NCI-H226 (cell line): Measurements from ENCODE around the gene ZFP64.
"Not testable (repeated sequence)": the region's sequence is repeated elsewhere in the genome, so short reads cannot be mapped to it uniquely, and the experiment has no call there.

Source experiments
- DNase-seq: peaks from one replicate; pipeline ENCODE4 v3.0.0-alpha.2; 2015

Gene ZFP64

DNA sequence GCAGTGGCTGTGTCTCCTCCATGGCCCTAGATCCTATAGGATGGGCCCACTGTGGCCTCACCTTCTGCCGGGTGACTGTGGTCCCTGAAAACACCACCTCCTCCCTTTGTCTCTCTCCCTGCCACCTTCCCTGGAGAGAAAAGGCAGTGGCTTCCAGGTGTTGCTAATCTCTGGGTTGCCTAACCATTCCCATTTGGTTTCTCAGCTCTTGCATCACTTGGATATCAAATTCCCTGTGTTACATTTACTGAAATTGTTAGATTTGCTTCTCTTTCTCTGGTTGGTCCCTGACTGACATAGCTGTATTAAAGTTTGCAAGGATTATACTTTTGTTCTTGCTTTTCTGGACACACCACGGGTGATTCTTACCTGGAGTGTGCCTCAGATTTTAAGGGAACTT, 9.3 kb upstream of the ZFP64 start:
- DNase-seq, result no peak

DNA sequence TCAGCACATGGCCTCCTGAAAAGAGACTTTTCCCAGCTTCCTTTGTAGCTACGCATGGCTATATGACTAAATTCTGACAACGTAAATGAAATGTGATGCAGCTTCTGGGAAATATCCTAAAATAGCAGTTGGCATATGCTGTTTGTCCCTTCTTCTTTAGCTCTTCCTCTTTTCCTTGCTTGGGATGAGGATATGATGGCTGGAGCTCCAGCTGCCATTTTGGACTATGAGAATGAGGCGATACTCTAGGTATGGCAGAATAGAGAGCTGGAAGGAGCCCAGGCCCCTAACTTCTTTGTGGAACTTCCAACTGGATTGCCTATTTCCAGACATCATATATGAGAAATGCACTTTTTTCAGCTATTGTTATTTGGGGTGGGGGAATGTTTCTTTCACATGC, 5.3 kb upstream of the ZFP64 start:
- no peak for DNase-seq

DNA sequence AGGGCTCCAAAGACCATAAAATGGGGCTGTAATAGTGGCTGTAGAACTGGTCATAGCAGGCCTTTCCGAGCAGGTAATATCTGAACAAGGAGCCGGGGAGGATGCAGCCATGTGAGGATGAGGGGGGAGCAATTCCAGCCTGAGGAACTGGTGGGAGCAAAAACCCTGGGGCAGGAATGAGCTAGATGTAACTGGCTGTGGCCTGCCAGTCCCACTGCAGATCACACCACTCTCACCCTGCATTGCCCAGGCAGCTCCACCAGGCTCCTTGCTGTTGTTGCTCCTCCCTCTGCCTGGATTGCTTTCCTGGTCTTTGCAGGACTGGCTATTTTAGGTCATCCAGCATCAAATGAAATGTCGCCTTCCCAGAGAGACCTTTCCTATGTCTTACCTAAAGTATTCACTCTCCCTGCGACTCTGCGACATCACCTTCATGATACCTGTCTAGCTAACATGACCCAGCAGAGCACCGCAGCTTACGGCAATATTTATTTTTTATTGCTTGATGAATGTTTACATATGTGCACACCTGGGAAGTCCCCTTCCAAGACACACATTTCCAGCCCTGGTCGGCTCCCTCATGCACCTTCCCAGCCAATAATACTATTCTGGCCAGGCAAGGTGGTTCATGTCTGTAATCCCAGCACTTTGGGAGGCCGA, 2.4 kb upstream of the ZFP64 start:
- DNase-seq, result no peak

DNA sequence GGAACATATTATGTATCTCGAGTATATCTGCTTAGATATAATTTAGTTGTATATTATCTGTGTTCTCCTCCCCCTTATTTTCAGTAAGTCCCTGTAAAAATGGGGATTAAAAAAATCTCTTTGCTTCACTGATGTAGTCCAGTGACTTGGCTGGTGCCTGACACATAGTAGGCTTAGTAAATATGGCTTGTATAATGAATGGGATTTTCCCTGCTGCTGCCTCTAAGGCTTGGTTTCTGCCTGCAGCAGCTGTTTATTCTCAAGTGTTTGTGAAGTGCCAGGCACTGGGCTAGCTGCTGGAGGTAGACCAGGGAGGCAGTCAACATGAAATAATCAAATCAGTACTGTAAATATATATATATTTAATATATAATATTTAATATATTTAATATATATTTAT, 1.6 kb upstream of the ZFP64 start:
- DNase-seq, result no peak

DNA sequence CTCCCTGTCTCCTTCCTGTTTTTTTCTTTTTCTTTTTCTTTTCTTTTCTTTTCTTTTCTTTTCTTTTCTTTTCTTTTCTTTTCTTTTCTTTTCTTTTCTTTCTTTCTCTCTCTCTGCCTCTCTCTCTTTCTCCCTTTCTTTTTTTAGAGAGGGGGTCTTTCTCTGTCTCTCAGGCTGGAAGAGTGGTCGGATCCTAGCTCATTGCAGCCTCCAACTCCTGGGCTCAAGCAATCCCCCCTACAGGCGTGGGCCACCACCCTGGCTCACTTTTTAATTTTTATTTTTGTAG, 1.1 kb upstream of the ZFP64 start:
- not testable (repeated sequence) for DNase-seq

DNA sequence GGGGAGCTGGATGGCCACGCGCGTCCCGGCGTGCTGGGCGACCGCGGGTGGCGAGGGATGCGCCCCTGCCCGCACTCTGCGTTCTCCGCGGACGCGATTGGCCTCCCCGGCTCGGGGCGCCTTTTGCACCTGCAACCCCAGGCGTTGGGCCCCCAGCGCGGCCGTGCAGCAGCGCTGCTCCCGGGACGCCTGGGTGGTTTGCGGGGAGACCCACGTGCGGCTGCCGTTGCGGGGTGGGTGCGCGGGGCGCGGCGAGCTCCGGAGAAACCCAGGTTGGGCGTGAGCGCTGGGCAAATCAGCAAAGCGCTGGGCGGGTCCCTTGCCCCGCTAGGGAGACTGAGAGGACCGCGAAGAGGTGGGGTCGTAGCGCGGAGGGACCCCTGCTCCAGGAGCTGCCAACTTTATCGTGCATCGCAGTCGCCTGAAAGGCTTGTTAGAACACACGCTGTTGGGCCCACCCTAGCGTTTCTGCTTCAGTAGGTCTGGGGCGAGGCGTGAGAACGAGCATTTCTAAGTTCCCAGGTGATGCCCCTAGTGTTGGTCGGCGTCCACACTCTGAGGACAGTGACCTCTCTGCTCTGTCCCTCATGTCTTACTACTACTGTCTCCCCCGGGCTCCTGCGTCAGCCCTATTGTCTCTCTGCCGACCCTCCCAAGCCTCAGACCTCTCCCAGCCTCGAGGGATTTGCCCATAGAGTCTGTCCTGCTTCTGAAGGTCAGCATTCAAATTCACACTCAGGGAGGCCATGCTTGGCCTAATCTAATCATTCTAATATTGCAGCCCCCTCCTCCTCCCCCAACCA, 538 bp upstream of the ZFP64 start:
- DNase-seq, result peak; percentile 9

DNA sequence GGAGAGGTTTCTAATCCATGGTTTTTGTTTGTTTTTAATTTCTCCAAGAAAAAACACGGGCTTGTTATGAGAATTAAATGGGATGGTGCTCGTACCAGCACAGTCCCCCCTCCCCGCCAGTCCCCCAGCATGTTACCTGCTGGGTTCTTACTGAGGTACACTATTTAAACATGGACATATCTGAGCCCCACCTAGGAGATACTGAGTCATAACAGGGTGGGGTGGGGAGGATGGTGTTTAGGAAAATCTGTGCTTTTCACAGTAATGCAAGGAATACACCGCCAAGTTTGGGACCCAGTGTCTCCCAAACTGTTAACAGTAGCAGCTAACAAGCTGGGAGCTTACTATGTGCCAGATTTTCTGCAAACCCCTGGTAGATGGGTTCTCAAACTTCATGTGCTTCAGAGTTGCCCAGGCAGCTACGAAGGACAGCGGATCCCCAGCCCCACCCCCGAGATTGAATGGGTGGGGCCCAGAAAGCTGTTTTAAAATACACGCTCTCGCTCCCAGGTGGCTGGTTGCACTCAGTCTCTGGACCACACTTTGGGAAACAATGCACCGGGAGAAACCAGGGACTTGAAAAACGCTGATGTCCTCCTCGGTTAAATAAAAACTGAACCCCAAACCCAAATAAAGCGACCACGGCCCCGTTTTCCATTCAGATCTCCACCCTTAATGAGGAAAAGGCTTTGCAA, 995 bp downstream of the ZFP64 start:
- peak; percentile 9 for DNase-seq

DNA sequence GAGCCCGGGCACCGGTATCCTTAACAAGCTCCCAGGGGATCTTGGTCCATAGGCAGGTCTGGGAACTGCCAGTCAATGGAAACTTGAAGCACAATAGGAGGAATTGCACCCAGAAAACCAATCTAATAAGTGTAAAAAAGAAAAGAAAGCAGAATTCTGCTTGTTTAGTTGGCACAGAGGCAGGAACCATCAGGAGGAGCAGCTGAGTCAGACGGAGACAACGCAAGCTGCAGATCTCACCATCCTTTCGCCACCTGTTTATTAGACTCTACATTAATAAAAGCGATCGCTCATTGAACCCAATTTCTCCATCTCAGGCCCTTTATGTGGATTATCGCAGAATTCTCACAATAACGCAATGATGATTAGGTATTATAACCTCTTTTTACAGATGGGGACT, 9.8 kb downstream of the ZFP64 start:
- DNase-seq, result no peak

DNA sequence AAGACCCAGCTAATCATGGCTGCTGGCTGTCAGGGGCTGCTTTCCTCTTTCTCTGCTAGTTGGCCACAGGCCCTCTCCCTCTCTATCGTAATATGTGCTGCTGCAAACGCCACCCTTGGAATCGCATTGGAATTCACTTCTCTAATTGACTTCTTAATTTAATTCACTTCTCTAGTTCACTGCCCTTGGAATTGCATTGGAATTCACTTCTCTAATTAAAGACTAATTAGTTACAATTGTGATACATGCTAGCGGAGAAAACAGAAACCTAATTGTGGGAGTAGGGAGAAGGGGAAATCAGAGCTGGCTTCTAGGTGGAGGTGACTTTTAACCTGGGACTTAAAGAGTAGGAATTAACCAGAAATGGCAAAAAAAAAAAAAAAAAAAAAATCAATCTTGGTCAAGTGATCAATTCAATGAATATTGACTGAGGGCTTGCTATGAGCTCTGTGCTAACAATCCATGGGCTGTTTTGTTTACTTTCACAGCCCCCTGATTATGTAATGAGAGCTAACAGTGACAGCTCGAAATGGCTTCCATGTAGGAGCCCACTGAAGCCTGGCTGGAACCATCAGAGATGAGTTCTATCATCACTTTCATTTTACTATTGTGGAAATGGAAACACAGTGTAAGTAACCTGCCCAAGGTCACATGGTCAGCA, 11.3 kb downstream of the ZFP64 start:
- DNase-seq, result no peak

DNA sequence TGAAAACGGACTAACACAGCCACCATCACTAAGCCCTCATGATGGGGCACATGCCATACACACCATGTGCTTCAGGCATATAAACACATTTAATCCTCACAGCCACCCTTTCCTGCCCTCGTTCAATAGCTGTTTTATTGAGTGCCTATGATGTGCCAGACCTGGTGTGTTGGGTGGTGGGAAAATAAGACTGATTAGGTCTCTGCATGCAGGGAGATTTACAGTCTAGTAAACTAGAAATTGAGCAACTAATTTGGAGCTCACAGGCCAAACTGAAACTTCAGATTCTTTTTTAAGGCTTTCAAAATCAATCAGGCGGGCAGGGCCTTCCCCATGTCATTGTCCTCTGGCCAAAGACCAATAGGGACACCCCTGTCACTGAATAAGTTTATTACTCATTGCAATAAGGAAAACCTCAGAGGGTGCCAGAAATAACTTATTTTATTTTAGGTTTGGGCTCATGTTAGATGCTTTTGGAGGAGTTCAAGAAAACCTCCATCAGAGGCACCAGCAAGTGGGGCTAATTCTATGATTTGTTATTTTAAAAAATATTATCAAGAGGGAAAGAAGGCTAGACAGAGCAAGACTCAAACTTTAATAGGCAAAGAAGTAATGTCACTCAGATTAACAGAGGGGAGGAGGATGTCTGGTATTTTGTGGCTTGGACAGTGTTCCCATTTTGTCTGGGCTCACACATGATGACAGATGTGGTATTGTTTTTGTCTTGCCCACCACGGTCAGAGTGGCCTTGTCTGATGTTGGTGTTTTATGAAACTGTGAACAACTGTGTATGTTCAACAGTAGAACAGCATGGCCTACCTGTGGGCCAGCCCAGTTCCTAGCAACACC, 12.0 kb downstream of the ZFP64 start:
- DNase-seq, result no peak

DNA sequence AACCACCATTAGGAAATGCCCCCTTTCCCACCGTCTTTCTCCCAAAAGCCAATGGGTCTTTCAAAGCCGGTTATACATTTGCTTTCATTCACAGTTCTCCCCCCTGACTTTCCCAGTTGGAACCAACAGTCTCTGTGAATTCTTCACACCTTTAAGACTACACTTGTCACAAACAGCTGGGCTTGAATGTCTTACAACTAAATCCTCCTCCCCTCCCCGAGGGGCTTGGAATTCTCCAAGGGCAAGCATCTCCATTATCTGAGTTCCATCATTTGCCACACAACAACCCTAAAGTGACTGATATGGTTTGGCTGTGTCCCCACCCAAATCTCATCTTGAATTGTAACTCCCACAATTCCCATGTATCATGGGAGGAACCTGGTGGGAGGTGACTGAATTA, 12.9 kb downstream of the ZFP64 start:
- no peak for DNase-seq

DNA sequence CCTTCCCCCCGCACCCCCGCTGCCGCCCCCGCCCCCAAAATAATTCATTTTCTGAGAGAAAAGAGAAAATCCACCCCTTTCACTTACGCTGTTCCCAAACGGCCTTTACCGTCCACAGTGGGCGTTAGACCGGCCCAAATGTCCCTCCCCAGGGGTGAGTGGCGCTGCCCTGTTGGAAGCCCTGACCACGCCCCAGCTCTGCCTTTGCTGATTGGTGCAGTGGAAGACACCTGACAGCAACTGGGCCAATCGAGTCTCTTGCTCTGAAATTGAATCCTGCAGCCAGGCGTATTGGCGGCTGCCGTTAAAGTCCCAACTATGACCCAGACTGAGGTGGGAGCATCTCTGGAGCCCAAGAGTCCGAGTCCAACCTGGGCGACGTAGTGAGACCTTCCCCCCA, 15.7 kb downstream of the ZFP64 start:
- DNase-seq, result no peak

DNA sequence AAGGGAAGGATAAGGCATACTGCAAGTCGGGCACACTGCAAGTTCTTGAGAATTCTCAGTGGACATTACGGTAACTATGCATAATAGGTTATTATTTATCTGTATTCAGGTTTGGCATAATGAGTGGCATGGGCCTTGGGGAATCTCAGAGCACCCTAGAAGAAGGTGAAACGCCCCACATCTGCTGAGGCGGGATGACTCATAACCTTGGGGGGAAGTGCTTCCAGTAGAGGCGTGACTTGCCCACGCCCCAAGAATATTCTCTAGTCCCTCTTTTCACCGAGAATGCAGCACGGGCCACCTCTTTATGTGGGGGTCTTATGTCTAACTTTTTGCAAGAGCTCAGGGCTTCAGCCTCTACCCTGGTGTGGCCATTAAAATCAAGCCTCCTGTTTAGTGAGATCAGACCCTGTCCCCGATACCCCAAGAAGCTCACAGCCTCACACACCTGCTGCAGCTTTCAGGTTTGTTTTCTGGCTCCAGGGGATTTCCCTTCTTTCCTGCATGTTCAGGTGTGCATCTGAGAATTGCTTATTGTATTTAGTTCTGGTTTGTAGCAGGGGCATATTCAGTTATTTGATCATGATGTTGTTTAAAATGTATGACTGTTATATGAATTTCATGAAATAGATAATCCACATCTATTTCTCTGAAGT, 19.1 kb downstream of the ZFP64 start:
- no peak for DNase-seq

DNA sequence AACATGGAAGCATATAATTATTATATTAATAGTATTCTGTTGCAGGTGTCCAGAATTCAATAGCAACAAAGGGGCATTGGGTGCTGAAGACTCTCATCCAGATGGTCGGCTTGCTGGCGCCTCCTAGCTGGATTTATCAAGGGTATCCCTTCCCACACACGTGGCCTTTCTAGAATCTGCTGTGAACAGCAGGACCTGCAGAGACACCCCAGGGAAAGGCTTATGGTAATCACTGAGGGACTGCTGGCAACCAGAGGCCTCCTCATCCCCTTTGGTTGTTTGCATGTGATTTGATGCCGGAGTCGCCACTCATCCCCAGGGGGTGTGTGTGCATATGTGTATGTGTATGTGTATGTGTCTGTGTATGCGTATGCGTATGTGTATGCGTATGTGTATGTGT, 20.6 kb downstream of the ZFP64 start:
- no peak for DNase-seq

DNA sequence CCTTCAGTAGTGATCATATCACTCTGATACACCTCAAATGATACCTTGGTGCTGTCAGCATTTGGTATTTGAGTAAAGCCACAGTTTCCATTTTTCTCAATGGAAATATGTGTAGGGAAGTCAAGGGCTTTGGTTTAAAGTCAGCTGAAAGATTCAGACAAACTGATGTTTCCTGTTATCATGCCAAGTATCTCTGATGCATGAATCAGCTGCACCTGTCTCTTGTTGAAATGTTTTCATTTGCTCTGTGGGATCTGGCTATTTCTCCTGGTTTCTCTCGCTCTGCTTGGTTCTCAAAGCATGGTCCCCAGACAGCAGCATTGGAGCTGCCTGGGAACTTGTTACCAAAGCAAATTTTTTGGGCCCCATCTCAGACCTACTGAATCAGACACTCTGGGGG, 23.5 kb downstream of the ZFP64 start:
- no peak for DNase-seq

DNA sequence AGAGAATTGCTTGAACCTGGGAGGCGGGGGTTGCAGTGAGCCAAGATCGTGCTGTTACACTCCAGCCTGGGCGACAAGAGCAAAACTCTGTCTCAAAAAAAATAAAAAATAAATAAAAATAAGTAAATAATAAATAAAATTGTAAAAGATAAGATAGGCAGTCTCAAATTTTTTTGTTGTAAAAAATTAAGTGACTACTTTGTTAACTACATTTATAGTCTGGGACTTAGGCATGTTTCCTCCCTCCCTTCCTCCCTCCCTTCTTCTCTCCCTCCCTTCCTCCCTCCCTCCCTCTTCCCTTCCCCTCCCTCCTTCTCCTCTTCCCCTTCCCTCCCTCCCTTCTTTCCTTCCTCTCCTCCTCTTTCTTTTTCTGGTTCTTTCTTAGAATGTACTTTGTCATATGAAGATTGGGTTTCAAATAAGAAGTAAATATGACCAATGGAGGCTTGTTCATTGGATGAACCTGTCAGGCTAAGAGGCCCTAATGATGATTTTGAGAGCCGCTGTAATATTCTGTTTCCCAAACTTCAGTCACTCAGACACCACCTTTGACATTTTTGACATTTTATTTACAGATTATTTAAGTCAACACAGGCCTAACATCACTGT, 24.2 kb downstream of the ZFP64 start:
- DNase-seq, result no peak

DNA sequence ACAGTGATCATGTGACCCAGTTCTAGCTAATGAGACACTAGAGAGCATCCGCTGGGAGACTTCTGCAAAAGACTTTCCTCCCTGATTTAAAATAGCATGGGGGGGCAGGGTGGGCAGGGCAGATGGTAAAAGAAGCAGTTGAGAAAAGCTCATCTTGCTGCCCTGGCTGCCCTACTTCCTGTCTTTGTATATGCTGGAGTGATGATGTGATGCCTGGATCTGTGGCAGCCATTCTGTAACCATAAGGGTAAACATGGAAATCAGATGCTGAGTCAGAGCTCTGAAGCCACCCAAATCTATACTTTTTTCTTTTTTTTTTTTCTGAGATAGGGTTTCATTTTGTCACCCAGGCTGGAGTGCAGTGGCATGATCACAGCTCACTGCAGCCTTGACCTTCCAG, 25.4 kb downstream of the ZFP64 start:
- DNase-seq, result no peak

DNA sequence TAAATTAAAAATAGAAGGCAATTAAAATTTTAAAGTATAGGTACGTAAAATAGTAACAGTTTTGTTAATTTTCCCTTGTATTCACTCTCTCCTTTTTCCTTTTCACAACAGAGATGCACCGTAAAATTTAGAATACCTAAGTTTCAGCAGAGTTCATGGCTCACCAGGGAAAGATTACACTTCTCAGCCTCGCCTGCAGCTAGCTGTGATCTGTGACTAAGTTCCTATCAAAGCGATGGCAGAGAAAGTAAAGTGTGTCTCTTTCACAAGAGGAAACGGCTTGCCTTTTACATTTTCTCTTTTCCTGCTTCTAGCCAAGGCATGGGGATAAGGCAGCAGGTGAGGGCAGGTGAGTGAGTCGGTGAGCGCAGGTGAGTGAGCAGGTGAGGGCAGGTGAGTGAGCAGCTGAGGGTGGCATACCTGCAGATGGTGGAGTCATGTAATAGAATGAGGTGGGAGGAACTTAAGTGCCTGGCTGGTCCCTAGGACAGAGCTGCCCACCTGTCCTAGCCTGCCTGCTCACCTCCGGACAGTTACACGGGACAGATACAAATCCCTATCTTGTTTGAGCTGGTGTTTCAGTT, 30.9 kb downstream of the ZFP64 start:
- no peak for DNase-seq

DNA sequence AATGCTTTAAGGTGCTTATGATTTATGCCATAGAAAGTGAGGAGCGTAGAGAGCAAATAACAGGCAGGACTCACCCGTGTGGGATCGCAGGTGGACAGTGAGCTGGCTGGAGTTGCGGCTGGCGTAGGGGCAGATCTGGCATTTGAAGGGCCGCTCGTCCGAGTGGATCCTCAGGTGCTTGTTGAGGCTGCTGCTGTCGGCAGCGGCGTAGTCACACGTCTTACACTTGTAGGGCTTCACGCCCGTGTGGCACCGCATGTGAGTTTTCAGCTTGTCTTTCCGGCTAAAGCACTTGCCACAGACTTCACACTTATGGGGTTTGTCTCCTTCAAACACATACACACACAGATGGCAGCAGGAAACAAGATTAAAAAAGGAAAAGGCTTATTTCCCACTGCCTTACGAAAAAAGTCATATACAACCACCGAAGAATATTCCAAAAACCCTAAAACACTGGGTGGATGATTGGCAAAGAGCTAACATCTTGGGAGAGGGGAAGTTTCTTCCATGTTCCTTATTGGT, 31.5 kb downstream of the ZFP64 start:
- DNase-seq, result no peak

DNA sequence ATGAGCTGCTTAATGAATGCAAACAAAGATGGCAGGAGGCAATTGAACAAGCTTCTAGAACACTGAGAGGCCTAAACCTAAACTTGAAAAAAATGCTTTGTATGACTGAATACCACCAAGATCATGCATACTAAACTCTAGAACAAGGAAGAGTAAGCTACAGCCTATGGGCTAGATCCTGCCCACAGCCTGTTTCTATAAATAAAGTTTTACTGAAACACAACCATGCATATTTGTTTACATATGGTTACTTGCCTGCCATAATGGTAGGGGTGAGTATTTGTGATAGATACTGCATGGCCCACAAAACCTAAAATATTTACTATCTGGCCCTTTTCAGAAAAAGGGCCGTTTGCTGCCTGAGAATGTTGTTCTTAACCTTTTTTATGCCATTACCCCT, 37.0 kb downstream of the ZFP64 start:
- DNase-seq, result no peak

DNA sequence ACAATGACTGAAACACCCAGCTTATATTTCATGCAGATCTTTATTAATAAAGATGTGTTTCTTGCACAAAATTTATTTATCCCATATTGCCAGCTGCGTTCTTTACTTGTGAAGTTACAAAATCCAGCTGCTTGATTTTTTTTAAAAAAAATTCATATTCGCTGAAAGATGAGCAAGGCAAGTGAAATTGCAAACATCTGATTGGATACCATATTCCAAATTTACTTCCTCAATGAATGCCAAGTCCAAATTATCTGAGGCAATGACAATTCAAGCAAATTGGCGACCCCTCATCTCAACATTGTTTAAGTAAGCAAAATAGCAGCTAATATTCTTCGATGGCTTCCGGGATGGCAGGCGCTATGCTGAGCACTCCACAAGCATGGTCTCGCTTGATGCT, 37.7 kb downstream of the ZFP64 start:
- DNase-seq, result no peak
